Measurements from ENCODE around the gene NFS1. TPM values are rescaled to one million over a fixed set of nuclear protein-coding genes. Genes with fewer than 3 reads are reported as not detected.
"Not testable (repeated sequence)": the region's sequence is repeated elsewhere in the genome, so short reads cannot be mapped to it uniquely, and the experiment has no call there.

The NFS1 gene
- total and polyA plus RNA-seq, 2 experiments from 2014 or later: 32.6 to 43.9 TPM

GRCh38 chr20:35724321-35725230, 25.4 kb upstream of the NFS1 start:
- TF ChIP-seq CTCF (IDR thresholded peaks at IDR 0.05; ENCODE audit: low read depth, low read length): no peak
- no peaks in the 10 kb centered on the region for H3K27me3 ChIP-seq
- H3K27ac ChIP-seq: no peak overlapping the region
- no peak for DNase-seq (ENCODE audit: low read depth in 1 of 2, low spot score in 1 of 2)
- no peaks in the 10 kb centered on the region for H3K9me3 ChIP-seq (ENCODE audit: low read depth)
- H3K4me3 ChIP-seq: no peak overlapping the region
- no peaks in the 10 kb centered on the region for H3K4me1 ChIP-seq (ENCODE audit: low read depth)
- H3K36me3 ChIP-seq: peaks cover 95% of the 10 kb centered on the region

- not testable (repeated sequence) for DNase-seq (ENCODE audit: low read depth in 1 of 2, low spot score in 1 of 2); H3K27ac ChIP-seq; H3K27me3 ChIP-seq; H3K4me1 ChIP-seq (ENCODE audit: low read depth); H3K9me3 ChIP-seq (ENCODE audit: low read depth); H3K4me3 ChIP-seq
- peaks cover 95% of the 10 kb centered on the region for H3K36me3 ChIP-seq
Measured at GRCh38 chr20:35723652-35724320, 24.6 kb upstream of the NFS1 start.

DNA sequence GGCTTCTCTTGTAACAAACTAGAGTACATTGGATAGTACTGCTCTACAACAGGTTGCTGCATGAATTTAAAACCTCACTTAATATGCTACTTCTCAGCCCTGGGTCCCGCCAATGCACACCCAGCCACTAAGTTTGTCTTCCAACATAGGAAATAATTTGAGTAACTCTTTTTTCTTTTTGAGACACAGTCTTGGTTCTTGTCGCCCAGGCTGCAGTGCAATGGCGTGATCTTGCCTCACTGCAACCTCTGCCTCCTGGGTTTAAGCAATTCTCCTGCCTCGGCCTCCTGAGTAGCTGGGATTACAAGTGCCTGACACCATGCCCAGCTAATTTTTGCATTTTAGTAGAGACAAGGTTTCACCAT, 24.1 kb upstream of the NFS1 start:
- not testable (repeated sequence) for H3K4me3 ChIP-seq; H3K9me3 ChIP-seq (ENCODE audit: low read depth); H3K4me1 ChIP-seq (ENCODE audit: low read depth); H3K27me3 ChIP-seq; DNase-seq (ENCODE audit: low read depth in 1 of 2, low spot score in 1 of 2); H3K27ac ChIP-seq
- peaks cover 92% of the 10 kb centered on the region for H3K36me3 ChIP-seq

DNA sequence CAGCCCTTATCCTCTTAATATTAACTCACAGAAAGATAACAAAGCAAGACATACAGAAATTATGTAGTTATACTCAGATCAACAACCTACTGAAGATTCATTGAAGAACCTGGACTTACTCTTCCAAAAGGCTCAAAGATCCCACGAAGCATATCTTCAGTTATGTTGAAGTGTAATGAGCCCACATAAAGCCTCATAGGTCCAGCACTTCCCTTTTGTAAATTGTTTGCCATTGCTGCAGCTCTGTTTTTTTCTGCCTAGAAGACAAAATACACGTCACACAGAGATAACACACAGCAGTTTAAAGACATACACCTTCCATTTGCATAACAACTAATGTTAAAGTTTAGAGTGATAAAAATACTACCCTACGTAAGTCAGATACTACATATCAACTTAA, 22.5 kb upstream of the NFS1 start:
- H3K36me3 ChIP-seq: peaks cover 93% of the 10 kb centered on the region
- H3K9me3 ChIP-seq (ENCODE audit: low read depth): no peaks in the 10 kb centered on the region
- no peaks in the 10 kb centered on the region for H3K4me1 ChIP-seq (ENCODE audit: low read depth)
- no peaks in the 10 kb centered on the region for H3K27me3 ChIP-seq
- no peak overlapping the region for H3K4me3 ChIP-seq
- H3K27ac ChIP-seq: peak overlapping the region; percentile 24
- DNase-seq (ENCODE audit: low read depth in 1 of 2, low spot score in 1 of 2): no peak
- no peak for TF ChIP-seq CTCF (IDR thresholded peaks at IDR 0.05; ENCODE audit: low read depth, low read length)

GRCh38 chr20:35721219-35721618, 22.1 kb upstream of the NFS1 start:
- Histone ChIP-seq H3K27ac (no peak overlapping the region), H3K27me3 (no peaks in the 10 kb centered on the region), H3K4me1 (ENCODE audit: low read depth) (no peaks in the 10 kb centered on the region), H3K4me3 (no peak overlapping the region), H3K9me3 (ENCODE audit: low read depth) (no peaks in the 10 kb centered on the region), H3K36me3 (peaks cover 93% of the 10 kb centered on the region)
- no peak for TF ChIP-seq CTCF (IDR thresholded peaks at IDR 0.05; ENCODE audit: low read depth, low read length)
- DNase-seq (ENCODE audit: low read depth in 1 of 2, low spot score in 1 of 2): no peak

GRCh38 chr20:35720165-35721123, 21.3 kb upstream of the NFS1 start:
- Histone ChIP-seq H3K4me1 (ENCODE audit: low read depth) (no peaks in the 10 kb centered on the region), H3K36me3 (peaks cover 94% of the 10 kb centered on the region), H3K27me3 (no peaks in the 10 kb centered on the region), H3K4me3 (no peak overlapping the region), H3K9me3 (ENCODE audit: low read depth) (no peaks in the 10 kb centered on the region), H3K27ac (peak overlapping the region; percentile 25)
- TF ChIP-seq CTCF (IDR thresholded peaks at IDR 0.05; ENCODE audit: low read depth, low read length): no peak
- DNase-seq (ENCODE audit: low read depth in 1 of 2, low spot score in 1 of 2): no peak
